ENCODE measurements around the gene TIMM13.
"Not testable (repeated sequence)": the region's sequence is repeated elsewhere in the genome, so short reads cannot be mapped to it uniquely, and the experiment has no call there.

TIMM13 gene

DNA sequence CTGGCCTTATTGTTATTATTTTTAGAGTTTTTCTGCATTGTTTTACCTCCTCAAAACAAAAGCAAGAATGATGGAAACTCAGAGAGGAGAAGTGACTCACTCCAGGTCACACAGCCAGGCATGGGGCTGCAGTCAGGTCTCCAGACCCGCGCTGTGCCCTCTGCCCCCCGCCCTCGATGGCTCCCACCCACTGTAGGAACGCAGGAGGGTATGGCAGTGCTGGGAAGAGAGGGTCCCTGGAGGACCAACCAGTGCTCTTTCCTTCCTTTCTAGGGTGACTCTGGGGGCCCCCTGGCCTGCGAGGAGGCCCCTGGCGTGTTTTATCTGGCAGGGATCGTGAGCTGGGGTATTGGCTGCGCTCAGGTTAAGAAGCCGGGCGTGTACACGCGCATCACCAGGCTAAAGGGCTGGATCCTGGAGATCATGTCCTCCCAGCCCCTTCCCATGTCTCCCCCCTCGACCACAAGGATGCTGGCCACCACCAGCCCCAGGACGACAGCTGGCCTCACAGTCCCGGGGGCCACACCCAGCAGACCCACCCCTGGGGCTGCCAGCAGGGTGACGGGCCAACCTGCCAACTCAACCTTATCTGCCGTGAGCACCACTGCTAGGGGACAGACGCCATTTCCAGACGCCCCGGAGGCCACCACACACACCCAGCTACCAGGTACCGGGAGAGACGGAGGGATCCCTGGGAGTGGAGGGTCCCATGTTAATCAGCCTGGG is 5.6 kb downstream of the TIMM13 start:
- no peak overlapping the region for H3K4me3 ChIP-seq (ENCODE audit: low read length)
- no peak for DNase-seq (ENCODE audit: low read depth)
- no peak for TF ChIP-seq CTCF (conservative IDR thresholded peaks at IDR 0.05; ENCODE audit: low read length)

GRCh38 chr19:2420490-2420889 is 6.9 kb downstream of the TIMM13 start:
- no peak overlapping the region for H3K4me3 ChIP-seq (ENCODE audit: low read length)
- TF ChIP-seq CTCF (conservative IDR thresholded peaks at IDR 0.05; ENCODE audit: low read length) = no peak
- no peak for DNase-seq (ENCODE audit: low read depth)

GRCh38 chr19:2419754-2420153 is 7.6 kb downstream of the TIMM13 start:
- H3K4me3 ChIP-seq (ENCODE audit: low read length) = no peak overlapping the region
- no peak for TF ChIP-seq CTCF (conservative IDR thresholded peaks at IDR 0.05; ENCODE audit: low read length)
- DNase-seq (ENCODE audit: low read depth) = no peak

DNA sequence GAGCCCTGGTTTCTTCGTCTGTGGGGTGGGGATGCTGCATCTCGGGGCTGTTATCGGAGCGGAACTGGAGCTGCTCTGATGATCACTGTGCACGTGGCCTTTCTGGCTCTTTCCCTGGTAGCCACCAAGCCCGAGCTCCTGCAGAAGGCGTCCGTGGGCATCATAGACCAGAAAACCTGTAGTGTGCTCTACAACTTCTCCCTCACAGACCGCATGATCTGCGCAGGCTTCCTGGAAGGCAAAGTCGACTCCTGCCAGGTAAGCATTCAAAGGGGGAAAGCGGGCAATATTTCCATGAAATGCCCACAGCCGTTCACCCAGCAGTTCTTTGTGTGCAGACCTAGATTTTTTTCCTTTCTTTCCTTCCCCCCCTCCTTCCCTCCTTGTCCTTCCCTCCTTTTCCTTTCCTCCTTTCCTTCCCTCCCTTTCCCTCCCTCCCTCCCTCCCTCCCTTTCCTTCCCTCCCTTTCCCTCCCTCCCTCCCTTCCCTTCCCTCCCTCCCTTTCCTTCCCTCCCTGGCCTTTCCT is 9.4 kb downstream of the TIMM13 start:
- no peak for DNase-seq (ENCODE audit: low read depth)
- TF ChIP-seq CTCF (conservative IDR thresholded peaks at IDR 0.05; ENCODE audit: low read length) = no peak
- H3K4me3 ChIP-seq (ENCODE audit: low read length) = no peak overlapping the region

- not testable (repeated sequence) for H3K4me3 ChIP-seq (ENCODE audit: low read length); DNase-seq (ENCODE audit: low read depth)
These were observed 9.9 kb downstream of the TIMM13 start for GRCh38 chr19:2417436-2417835.

DNA sequence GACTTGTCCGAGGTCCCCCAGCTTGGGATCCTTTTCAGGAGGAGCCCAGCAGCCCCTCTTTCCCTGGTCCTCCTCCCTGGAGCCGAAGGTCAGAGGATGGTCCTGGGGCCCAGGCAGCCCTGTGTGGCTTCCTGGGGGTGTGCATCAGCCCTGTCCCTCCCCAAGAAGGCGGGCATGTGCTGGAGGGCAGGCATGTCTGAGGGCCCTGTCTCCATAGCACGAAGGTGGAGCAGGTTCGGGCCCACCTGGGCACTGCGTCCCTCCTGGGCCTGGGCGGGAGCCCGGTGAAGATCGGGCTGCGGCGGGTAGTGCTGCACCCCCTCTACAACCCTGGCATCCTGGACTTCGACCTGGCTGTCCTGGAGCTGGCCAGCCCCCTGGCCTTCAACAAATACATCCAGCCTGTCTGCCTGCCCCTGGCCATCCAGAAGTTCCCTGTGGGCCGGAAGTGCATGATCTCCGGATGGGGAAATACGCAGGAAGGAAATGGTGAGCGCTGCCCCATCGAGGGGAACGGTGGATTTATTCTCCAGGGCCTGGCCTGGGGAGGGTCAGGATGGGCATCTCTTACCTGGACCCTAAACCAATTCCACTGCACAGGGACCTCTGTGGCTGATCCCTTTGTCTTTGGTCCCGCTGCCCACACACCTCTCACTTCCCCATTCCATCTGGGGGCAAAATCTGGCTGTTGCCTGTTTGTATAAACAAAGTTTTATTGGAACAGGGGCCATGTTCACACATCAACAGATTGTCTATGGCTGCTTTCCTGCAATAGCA is 10.9 kb downstream of the TIMM13 start:
- no peak for DNase-seq (ENCODE audit: low read depth)
- no peak overlapping the region for H3K4me3 ChIP-seq (ENCODE audit: low read length)
- TF ChIP-seq CTCF (conservative IDR thresholded peaks at IDR 0.05; ENCODE audit: low read length) = no peak

DNA sequence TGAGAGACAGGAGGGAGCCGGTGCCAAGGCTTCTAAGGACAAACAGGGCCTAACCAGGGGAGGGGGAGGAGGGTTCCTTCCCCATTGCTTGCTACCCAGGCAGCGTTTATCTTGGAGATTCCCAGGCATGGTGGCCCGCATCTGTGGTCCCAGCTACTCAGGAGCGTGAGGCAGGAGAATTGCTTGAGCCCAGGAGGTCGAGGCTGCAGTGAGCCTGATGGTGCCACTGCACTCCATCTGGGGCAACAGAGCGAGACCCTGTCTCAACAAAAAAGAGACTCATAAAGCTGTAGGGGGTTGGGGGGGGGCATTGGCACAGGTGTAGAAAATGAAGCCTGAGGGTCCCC is 11.4 kb downstream of the TIMM13 start:
- H3K4me3 ChIP-seq (ENCODE audit: low read length) = no peak overlapping the region
- TF ChIP-seq CTCF (conservative IDR thresholded peaks at IDR 0.05; ENCODE audit: low read length) = no peak
- DNase-seq (ENCODE audit: low read depth) = no peak
